Right lobe of liver (tissue), 4 donors: Measurements from ENCODE around the gene SLC5A4.

Experiments used
- POLR2A ChIP-seq: fragments of 450-650 bp; IDR thresholded peaks from one replicate; pipeline ENCODE4 v1.6.1; 2017; ENCODE audit warnings: antibody characterized with exemption, mild to moderate bottlenecking
- TF ChIP-seq, protein P1 (sequence below), 4 donors: fragments of 200-600 bp in 3 of 4; fragments of 450-650 bp in 1 of 4; IDR thresholded peaks; one replicate each; pipeline versions ENCODE4 v1.5.1 to v1.8.0; 2016 to 2022; ENCODE audit warnings: antibody characterized with exemption in 4 of 4, mild to moderate bottlenecking in 2 of 4
- donor health status: DM: no; HTN: no; CAD: no.
- donor health status: DM: no; HTN: no; CAD: no.
- donor health status: DM: no; HTN: yes; CAD: no.

- TF ChIP-seq, protein P1, sequence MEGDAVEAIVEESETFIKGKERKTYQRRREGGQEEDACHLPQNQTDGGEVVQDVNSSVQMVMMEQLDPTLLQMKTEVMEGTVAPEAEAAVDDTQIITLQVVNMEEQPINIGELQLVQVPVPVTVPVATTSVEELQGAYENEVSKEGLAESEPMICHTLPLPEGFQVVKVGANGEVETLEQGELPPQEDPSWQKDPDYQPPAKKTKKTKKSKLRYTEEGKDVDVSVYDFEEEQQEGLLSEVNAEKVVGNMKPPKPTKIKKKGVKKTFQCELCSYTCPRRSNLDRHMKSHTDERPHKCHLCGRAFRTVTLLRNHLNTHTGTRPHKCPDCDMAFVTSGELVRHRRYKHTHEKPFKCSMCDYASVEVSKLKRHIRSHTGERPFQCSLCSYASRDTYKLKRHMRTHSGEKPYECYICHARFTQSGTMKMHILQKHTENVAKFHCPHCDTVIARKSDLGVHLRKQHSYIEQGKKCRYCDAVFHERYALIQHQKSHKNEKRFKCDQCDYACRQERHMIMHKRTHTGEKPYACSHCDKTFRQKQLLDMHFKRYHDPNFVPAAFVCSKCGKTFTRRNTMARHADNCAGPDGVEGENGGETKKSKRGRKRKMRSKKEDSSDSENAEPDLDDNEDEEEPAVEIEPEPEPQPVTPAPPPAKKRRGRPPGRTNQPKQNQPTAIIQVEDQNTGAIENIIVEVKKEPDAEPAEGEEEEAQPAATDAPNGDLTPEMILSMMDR (IDR thresholded peaks at IDR 0.05) = no peak
- no peak for TF ChIP-seq POLR2A
These were observed 18.2 kb downstream of the SLC5A4 start for GRCh38 chr22:32236970-32237369.
